ENCODE results near the gene WASL.
"Not testable (repeated sequence)": the region's sequence is repeated elsewhere in the genome, so short reads cannot be mapped to it uniquely, and the experiment has no call there.

The WASL gene

DNA sequence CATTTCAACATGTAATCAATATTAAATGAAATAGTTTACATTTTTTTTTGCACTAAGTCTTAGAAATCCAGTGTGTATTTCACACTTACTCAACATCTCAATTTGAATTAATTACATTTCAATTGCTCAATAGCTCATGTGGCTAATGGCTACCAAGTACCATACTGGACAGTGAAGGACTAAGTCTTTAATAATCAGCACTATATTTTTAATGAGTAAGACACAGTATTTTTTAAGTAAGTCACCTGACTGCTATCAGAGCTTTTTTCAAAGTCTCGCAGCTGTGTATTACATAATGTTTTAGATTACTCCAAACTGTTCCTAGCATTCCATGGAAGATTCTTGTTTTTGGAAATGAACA, 19.6 kb downstream of the WASL start:
- no peak for DNase-seq

GRCh38 chr7:123727071-123727837, 21.5 kb downstream of the WASL start:
- DNase-seq: no peak

GRCh38 chr7:123725586-123726171, 23.1 kb downstream of the WASL start:
- DNase-seq: no peak

GRCh38 chr7:123724817-123725253, 24.0 kb downstream of the WASL start:
- no peak for DNase-seq

DNA sequence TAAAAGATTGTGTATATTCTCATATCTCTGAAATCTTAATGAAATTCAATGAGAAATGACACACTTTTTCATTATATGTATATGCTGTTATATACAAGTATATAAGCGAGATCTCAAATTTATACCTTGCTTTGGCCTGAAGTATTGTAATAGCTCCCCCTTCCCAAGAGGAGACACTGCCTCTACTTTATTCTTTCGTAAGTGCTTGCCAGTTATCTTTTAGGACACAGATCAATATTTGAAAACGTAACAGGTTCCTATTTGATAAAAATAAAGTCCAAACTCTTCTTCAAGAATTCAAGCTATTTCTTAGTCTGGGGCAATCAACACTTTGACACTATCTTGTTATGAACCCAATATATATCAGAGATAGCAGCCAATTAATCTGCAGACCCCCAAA, 24.9 kb downstream of the WASL start:
- DNase-seq: no peak

- not testable (repeated sequence) for DNase-seq
These were observed 28.3 kb downstream of the WASL start for GRCh38 chr7:123720527-123720926.

DNA sequence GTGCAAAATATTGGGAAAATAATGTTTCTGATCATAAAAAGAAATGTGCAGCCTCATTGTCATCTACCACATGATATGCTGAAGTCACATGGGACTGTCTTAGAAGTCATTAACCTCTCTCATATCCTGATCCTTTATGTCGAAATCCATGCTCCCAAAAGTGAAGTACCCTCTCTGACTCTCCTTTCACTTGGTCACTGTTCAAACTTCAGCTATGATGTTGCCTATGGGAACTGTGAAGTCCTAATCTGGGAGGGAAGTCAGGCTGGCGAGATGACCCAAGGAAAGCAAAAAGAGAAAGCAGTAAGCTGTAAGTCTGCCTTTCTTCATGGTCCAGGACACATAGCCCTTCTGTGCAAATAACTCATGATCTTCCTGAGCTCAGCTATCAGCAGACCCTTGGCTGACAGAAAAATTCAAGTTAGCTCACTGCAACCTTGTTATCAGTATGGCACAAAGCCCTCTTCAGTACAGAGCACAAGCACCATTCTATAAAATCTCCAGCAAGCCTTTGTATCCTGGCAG, 29.5 kb downstream of the WASL start:
- DNase-seq: no peak

GRCh38 chr7:123718773-123719172, 30.0 kb downstream of the WASL start:
- DNase-seq: no peak

GRCh38 chr7:123717689-123718088, 31.1 kb downstream of the WASL start:
- no peak for DNase-seq

DNA sequence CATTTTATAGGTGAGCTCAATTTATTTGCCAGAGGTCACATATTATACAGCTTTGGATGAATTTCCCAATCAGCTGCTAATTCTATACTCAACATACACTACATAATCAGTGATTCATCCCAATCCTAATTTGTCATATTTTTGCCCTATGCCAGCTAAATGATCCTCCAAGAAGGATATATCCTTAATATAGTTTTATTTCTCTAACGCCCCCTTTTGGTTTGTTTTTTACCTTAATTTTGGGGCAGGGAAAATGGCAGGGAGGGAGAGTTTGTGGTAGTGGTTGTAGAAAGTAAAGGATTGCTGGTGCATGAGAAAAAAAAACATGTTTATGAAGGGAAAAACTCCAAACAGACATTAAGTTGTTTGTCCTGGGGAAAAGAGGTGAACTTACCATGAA, 31.9 kb downstream of the WASL start:
- DNase-seq: no peak

DNA sequence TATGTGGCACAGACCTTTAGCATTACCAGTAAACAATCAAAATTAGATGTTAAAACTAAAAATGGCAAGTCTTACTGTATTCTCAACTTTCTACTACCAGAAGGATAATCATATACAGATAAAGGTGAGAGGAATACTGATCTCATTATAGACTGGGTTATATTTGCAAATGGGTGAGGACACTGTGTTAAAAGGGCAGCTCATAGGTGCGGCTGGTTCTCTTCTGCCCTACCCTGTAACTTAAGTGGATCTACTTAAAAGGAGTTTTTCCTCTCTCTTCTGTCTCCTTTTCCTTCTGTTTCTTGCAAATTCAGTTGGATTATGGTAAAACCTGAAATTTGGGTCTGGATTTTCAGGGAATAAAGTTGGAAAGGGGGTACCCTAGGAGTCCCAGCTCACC, 33.0 kb downstream of the WASL start:
- no peak for DNase-seq

GRCh38 chr7:123715198-123715597, 33.6 kb downstream of the WASL start:
- no peak for DNase-seq

DNA sequence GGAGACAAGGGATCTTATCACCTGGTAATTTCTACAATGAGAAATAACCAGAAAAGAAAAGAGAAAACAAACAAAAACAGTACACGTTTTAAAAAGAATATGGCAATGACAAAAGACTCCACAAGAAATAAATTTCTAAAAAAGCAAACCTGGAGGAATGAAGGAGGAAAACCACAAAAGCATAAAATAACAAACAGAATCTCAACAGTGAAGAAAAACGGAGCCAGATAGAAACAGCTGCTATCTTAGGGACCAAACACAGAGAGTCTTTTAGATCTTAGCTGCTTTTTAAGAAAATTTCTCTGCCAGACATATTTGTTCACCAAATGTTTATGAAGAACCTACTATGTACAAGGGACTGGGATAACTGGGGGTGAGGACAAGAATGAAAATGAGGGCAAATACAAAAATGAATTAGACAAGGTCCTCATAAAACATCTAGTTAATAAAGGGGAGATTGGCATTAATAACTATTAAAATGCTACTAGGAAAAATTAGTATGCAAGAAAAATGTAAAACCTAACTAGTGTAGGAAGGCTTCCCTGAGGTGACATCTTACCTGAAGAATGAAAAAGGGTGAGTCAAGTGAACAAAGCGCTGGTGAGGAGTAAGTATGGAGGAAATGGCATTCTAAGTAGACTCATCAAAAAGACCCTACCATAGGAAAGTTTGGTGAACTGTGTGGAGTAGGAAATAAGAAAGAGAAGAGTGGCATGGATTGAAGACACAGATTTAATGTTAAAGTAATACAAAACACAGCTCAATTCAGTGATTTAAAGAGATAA, 34.3 kb downstream of the WASL start:
- no peak for DNase-seq

DNA sequence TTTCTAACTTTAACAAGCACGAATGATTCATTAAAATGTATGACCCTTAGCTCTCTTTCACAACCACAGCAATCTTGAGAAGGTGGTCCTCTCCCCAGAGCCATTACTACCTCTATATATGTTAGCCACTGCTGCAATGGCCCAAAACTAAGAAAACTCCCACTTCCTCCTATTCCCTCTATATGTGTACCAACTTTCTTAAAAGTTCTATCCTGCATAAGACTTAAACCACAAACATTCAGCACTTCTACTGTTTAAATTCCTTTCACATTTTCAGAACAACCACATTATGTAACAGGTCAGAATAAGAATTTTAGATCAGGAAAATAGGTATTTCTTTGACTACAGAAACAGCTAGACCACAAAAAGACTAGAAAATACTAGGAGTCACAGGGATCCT, 36.2 kb downstream of the WASL start:
- DNase-seq: no peak

GRCh38 chr7:123711832-123712293, 36.9 kb downstream of the WASL start:
- DNase-seq: no peak

DNA sequence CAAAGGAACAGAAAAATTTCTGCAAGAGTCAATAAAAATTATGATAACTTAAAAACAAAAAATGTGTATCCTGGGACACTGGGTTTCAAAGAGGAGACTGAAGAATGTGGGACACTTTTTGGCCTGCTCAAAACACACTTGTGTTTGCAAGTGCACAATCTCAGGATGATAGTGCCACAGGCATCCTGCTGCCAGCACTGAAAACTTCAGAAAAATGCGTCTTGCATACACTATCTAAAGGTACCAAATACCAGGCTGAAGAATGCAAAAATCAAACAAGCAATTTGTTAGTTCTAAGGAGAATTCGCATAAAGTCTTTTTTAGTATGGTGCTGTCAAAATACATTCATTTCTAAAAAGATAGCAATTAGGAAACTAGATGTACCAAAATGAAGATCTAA, 38.1 kb downstream of the WASL start:
- DNase-seq: no peak

- no peak for DNase-seq
These were observed 39.3 kb downstream of the WASL start for GRCh38 chr7:123709525-123709924.

GRCh38 chr7:123705211-123705901, 43.4 kb downstream of the WASL start:
- DNase-seq: no peak

DNA sequence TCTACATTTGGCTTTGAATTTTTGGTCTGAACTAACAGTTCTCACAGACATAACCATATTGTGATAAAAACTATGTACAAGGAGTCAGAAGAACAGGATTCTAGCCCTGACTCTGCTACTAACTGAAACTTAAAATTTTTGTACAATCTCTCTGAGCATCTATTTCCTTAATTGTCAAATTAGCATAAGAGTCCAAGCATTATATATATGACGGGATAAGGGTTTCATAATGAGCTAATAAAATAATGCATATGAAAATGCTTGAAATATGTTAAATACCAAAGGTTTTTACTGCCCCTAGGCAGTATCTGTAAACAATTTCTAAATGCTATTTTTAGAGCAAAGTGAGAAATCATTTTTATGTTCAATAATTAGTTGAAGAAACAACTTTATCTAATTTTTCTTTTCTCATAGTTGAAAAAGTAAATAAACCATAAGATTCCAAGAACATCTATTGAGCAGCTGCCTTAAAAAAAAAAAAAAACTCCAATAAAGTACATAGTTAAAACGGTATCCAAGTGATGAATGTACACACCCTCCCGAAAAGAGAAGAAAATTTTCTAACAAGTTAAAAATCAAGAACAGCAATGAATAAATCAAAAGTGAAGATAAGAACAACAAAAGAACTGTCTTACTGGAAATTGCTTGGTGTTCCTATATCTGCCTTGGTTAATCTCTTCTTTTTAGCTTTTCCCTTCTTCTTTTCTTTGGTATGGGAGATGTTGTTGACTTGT, 52.7 kb downstream of the WASL start:
- DNase-seq: no peak

GRCh38 chr7:123692471-123692877, 56.3 kb downstream of the WASL start:
- DNase-seq: no peak

GRCh38 chr7:123690550-123690949, 58.3 kb downstream of the WASL start:
- no peak for DNase-seq

- no peak for DNase-seq
These were observed 59.6 kb downstream of the WASL start for GRCh38 chr7:123689250-123689649.
